Epithelial cell of proximal tubule (primary cell): ENCODE measurements around the gene RESF1. TPM values are rescaled to one million over a fixed set of nuclear protein-coding genes. Genes with fewer than 3 reads are reported as not detected.

Source experiments
- DNase-seq: peaks from one replicate; pipeline ENCODE4 v3.0.0-alpha.2; 2011; ENCODE audit warnings: low read depth
- H3K4me3 ChIP-seq: 2 replicates; pipeline ENCODE4 v1.5.1; 2011; ENCODE audit warnings: low read depth, mild to moderate bottlenecking, low read length
- CTCF ChIP-seq: conservative IDR thresholded peaks from 2 replicates; pipeline ENCODE4 v1.5.1; 2012; ENCODE audit warnings: low read depth, mild to moderate bottlenecking, low read length
- total RNA-seq: library from RNA; depleted of rRNA; stranded (reverse); fragments of >200 nt; gene quantifications from 2 replicates; pipeline ENCODE4 v1.2.3, GENCODE V29; 2015

RESF1 gene
- total RNA-seq, 1 donor from 2014 or later = 32.2 TPM

- peak overlapping the region; percentile 84 for H3K4me3 ChIP-seq
- DNase-seq = no peak
- TF ChIP-seq CTCF = peak; percentile 26
Measured at GRCh38 chr12:31959701-31960391, 631 bp downstream of the RESF1 start.

- no peak for TF ChIP-seq CTCF
- no peak for DNase-seq
- peak overlapping the region; percentile 84 for H3K4me3 ChIP-seq
Measured at GRCh38 chr12:31961137-31961536, 1.9 kb downstream of the RESF1 start.

- TF ChIP-seq CTCF = no peak
- H3K4me3 ChIP-seq = no peak overlapping the region
- no peak for DNase-seq
Measured at GRCh38 chr12:31962076-31962475, 2.9 kb downstream of the RESF1 start.

GRCh38 chr12:31964280-31964679 lies 5.1 kb downstream of the RESF1 start:
- TF ChIP-seq CTCF = no peak
- DNase-seq = no peak
- no peak overlapping the region for H3K4me3 ChIP-seq

GRCh38 chr12:31965090-31965489 lies 5.9 kb downstream of the RESF1 start:
- no peak for DNase-seq
- no peak for TF ChIP-seq CTCF
- no peak overlapping the region for H3K4me3 ChIP-seq

GRCh38 chr12:31966558-31967205 lies 7.5 kb downstream of the RESF1 start:
- TF ChIP-seq CTCF = no peak
- DNase-seq = no peak
- H3K4me3 ChIP-seq = no peak overlapping the region

- DNase-seq = no peak
- TF ChIP-seq CTCF = no peak
- no peak overlapping the region for H3K4me3 ChIP-seq
Measured at GRCh38 chr12:31967539-31967938, 8.3 kb downstream of the RESF1 start.
